ENCODE data around the gene MEPCE.

Gene MEPCE

DNA sequence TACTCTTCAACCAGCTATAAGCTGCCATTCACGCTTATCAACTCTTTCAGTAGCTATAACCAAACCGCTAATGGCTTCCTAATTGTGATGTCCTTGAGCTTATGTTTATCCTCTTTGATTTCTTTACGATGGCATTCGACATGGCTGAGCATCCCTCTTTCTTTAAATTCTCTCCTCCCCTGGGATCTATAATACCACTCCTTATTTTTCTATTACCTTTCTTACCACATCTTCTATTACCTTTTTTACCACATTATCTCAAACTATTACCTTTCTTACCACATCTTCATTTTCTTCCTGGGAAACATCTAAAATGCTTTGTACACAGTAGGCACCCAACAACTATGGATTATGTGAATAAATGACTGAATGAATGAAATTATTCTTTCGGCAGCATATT is 14.2 kb upstream of the MEPCE start:
- TF ChIP-seq, protein P1, sequence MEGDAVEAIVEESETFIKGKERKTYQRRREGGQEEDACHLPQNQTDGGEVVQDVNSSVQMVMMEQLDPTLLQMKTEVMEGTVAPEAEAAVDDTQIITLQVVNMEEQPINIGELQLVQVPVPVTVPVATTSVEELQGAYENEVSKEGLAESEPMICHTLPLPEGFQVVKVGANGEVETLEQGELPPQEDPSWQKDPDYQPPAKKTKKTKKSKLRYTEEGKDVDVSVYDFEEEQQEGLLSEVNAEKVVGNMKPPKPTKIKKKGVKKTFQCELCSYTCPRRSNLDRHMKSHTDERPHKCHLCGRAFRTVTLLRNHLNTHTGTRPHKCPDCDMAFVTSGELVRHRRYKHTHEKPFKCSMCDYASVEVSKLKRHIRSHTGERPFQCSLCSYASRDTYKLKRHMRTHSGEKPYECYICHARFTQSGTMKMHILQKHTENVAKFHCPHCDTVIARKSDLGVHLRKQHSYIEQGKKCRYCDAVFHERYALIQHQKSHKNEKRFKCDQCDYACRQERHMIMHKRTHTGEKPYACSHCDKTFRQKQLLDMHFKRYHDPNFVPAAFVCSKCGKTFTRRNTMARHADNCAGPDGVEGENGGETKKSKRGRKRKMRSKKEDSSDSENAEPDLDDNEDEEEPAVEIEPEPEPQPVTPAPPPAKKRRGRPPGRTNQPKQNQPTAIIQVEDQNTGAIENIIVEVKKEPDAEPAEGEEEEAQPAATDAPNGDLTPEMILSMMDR (IDR thresholded peaks at IDR 0.05; ENCODE audit: insufficient read depth, low read length, missing control alignments) = no peak
- ChIA-PET CTCF (interaction anchor here (0.7 to 2.3 kb wide), 3 partner anchors 8 to 877 kb away, joined by 3 to 23 read pairs (median 8); no protein-coding TSS in a partner anchor), POLR2A (interaction anchor here (0.8 to 3.3 kb wide), 2 partner anchors 13 kb away, joined by 4 to 15 read pairs; partner anchors contain the start of gene ZCWPW1)
- no peak overlapping the region for H3K4me3 ChIP-seq (ENCODE audit: low read depth, low read length)
- no peak for DNase-seq (ENCODE audit: low read depth, low spot score)

DNA sequence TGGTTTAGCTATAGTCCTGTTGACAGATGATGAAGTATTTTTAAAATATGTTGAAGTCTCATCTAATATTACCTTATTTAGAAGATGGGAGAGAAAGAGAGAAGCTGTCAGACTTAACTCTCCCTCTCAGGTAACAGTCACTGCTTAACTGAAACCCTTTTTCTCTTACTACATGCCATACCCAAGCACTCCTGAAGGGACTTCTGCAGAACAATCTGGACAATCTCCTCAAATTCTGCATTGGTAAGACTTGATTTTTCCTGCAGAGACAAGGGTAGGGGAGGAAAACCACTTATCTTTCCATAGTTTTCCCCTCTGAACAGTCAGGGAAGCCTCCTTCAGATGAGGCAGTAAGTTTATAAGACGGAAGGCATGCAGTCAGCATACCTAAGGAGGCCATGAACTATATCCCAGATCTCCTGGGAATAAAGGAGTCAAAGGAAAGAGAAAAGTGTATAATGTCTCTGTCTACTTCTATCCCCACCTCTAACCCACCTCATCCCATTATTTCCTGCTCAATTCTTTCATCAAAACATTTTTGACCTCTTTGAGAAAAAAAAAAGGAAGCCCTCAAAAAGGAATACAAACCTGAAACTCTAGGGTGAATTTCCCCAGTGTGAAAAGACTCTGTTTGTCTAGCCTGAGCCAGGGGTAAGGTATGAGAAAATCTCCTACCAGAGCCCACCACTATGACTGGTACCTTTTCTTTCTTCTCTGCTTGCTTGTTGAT is 10.5 kb upstream of the MEPCE start:
- no peak for DNase-seq (ENCODE audit: low read depth, low spot score)
- POLR2A ChIA-PET = no interaction called here

DNA sequence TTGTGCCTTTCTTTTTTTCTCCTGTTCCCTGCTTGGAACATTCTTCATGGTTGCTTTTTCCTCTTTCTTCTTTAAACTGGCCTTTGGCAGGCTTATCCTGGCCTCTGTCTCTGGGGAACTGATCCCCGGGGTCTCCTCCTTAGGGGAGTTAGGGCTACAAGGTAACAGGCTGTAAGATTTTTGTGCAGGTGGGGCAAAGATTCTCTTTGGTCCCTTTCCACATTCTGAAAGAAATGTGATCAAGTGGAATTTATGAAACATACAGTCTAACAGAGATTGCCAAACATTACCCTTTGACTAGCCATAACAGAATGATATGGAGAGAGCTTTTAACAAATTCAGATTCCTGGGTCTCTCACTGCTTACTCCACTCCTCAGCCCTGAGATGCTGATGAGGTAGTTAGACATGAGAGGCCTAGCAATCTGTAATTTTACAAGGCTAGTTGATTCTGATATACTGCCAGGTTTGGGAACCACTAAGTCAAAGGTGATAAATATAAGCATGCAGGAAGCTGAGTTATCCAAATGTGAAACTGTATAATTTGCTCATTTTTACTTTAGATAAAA is 9.9 kb upstream of the MEPCE start:
- ChIA-PET POLR2A (no interaction called here), CTCF (interaction anchor here (1.2 to 3.7 kb wide), 2 partner anchors 9 to 12 kb away, joined by 3 to 30 read pairs; no protein-coding TSS in a partner anchor)
- TF ChIP-seq, protein P1 (IDR thresholded peaks at IDR 0.05; ENCODE audit: insufficient read depth, low read length, missing control alignments) = no peak
- no peak for DNase-seq (ENCODE audit: low read depth, low spot score)
- H3K4me3 ChIP-seq (ENCODE audit: low read depth, low read length) = no peak overlapping the region

More for the DNA sequence above, 10.5 kb upstream of the MEPCE start:
- TF ChIP-seq, protein P1 (IDR thresholded peaks at IDR 0.05; ENCODE audit: insufficient read depth, low read length, missing control alignments) = no peak
- CTCF ChIA-PET = interaction anchor here (0.6 to 3.7 kb wide), 2 partner anchors 11 to 274 kb away, joined by 3 to 30 read pairs; no protein-coding TSS in a partner anchor
- no peak overlapping the region for H3K4me3 ChIP-seq (ENCODE audit: low read depth, low read length)

DNA sequence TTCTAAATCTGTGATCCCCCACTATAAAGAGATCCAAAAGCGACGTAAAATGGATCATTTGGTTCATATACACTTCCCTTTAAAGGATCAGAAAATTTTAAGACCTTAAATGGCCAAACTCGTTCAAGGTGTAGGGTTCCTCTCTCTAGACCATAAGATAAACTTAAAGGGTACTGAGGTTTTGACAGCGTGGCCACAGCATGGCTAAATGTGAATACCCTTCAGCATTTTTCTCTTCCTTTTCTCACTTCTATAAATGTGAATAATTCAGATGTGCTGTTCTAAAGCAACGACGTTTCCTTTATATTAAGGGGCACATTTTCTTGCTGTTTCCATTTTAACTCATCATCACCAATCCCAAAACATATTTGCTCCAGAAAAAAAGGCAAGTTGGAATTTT is 6.3 kb upstream of the MEPCE start:
- ChIA-PET CTCF (interaction anchor here (1.7 kb wide), 1 partner anchor 16 kb away, joined by 12 read pairs; no protein-coding TSS in a partner anchor), POLR2A (no interaction called here)
- DNase-seq (ENCODE audit: low read depth, low spot score) = no peak
- TF ChIP-seq, protein P1 (IDR thresholded peaks at IDR 0.05; ENCODE audit: insufficient read depth, low read length, missing control alignments) = no peak
- no peak overlapping the region for H3K4me3 ChIP-seq (ENCODE audit: low read depth, low read length)

DNA sequence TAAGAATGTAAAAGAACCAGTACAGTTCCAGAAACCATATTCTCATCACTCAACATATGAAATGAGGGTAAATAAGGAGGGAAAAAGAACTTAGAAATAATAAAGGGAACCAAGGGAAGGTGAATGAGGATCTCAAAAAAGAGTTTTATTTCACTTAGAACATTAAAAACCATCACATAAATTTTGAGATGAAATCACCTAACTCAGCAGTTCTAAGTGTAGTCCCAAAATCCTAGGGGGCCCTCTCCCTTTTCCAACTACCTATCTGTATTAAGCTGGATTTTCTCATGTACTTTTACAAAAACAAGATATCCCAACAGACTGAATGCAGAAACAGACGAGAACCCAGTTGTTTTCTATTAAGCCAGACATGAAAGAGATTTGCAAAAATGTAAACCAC is 4.3 kb upstream of the MEPCE start:
- TF ChIP-seq, protein P1 (IDR thresholded peaks at IDR 0.05; ENCODE audit: insufficient read depth, low read length, missing control alignments) = no peak
- ChIA-PET POLR2A (no interaction called here), CTCF (interaction anchor here (1.8 kb wide), 1 partner anchor 18 kb away, joined by 10 read pairs; no protein-coding TSS in a partner anchor)
- no peak overlapping the region for H3K4me3 ChIP-seq (ENCODE audit: low read depth, low read length)
- DNase-seq (ENCODE audit: low read depth, low spot score) = no peak

DNA sequence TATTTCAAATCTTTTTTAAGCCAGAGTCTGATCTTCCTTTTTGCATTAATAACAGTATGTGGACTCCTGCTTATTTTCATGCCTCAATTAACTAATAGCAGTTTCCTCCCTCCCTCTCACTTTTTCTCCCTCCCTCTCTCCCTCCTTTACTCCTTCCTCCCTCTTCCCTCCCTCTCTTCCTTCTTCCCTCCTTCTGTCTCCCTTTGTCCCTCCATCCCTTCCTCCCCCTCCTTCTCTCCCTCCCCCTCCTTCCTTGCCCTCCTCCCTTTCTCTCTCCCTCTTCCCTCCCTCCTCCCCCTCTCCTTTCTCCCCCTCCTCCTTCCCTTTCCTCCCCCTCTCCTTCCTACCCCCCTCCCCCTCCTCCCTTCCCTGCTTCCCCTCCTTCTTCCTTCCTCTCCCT is 3.1 kb upstream of the MEPCE start:
- TF ChIP-seq, protein P1 (IDR thresholded peaks at IDR 0.05; ENCODE audit: insufficient read depth, low read length, missing control alignments) = no peak
- no peak for DNase-seq (ENCODE audit: low read depth, low spot score)
- CTCF ChIA-PET = no interaction called here

More for the DNA sequence above, 3.1 kb upstream of the MEPCE start:
- H3K4me3 ChIP-seq (ENCODE audit: low read depth, low read length) = no peak overlapping the region
- POLR2A ChIA-PET = no interaction called here

Measured in AG04449 (cell line).